22Rv1 (cell line): ENCODE measurements around the gene TXNDC15.

ENCODE experiments used
- ZFX ChIP-seq: fragments of 450-650 bp; IDR thresholded peaks from 2 replicates; pipeline ENCODE4 v1.6.1; 2017; ENCODE audit warnings: antibody characterized with exemption, borderline replicate concordance
- TF ChIP-seq, protein P1 (sequence below): fragments of 450-650 bp; IDR thresholded peaks from 2 replicates; pipeline ENCODE4 v1.5.1; 2017; ENCODE audit warnings: mild to moderate bottlenecking

DNA sequence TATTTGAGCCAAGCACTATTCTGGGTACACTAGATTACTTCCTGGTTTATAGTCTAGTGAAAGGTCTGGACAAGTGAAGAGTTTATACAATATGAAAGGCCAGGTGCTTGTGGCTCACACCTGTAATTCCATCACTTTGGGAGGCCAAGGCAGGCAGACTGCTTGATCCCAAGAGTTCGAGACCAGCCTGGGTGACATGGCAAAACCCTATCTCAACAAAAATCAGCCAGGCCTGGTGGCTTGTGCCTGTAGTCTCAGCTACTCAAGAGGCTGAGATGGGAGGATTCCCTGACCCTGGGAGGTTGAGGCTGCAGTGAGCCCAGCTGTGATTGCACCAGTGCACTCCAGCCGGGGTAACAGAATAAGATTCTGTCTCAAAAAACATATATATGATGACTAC, 9.5 kb upstream of the TXNDC15 start:
- TF ChIP-seq, protein P1, sequence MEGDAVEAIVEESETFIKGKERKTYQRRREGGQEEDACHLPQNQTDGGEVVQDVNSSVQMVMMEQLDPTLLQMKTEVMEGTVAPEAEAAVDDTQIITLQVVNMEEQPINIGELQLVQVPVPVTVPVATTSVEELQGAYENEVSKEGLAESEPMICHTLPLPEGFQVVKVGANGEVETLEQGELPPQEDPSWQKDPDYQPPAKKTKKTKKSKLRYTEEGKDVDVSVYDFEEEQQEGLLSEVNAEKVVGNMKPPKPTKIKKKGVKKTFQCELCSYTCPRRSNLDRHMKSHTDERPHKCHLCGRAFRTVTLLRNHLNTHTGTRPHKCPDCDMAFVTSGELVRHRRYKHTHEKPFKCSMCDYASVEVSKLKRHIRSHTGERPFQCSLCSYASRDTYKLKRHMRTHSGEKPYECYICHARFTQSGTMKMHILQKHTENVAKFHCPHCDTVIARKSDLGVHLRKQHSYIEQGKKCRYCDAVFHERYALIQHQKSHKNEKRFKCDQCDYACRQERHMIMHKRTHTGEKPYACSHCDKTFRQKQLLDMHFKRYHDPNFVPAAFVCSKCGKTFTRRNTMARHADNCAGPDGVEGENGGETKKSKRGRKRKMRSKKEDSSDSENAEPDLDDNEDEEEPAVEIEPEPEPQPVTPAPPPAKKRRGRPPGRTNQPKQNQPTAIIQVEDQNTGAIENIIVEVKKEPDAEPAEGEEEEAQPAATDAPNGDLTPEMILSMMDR = no peak
- no peak for TF ChIP-seq ZFX
